GM12873 (cell line): ENCODE measurements around the gene TM4SF1.

Experiments used
- CTCF ChIP-seq: IDR thresholded peaks from 2 replicates; pipeline ENCODE4 v1.5.1; 2012; ENCODE audit warnings: low read depth, mild to moderate bottlenecking, moderate library complexity, low read length, control low read depth; ENCODE audit not compliant: insufficient read depth; ENCODE audit errors: missing control alignments

TM4SF1 gene

GRCh38 chr3:149378478-149379309, 1.2 kb upstream of the TM4SF1 start:
- no peak for TF ChIP-seq CTCF

- TF ChIP-seq CTCF: no peak
Measured at GRCh38 chr3:149376718-149377407, 586 bp downstream of the TM4SF1 start.

- no peak for TF ChIP-seq CTCF
Measured at GRCh38 chr3:149375501-149376196, 1.8 kb downstream of the TM4SF1 start.

- TF ChIP-seq CTCF: no peak
Measured at GRCh38 chr3:149374793-149375500, 2.5 kb downstream of the TM4SF1 start.

GRCh38 chr3:149374391-149374790, 3.1 kb downstream of the TM4SF1 start:
- TF ChIP-seq CTCF: no peak

GRCh38 chr3:149373235-149374125, 4.0 kb downstream of the TM4SF1 start:
- no peak for TF ChIP-seq CTCF
